A673 (cell line): Measurements from ENCODE around the gene ABHD6. TPM values are rescaled to one million over a fixed set of nuclear protein-coding genes. Genes with fewer than 3 reads are reported as not detected.

Experiments
- BruUV-seq: library from RNA; stranded (reverse); fragments of 400-500 nt; replicated peaks from 2 replicates; lab custom pipeline; 2021; lab: Mats Ljungman, UMichigan
- CTCF ChIA-PET: fragments of 300-600 bp; sonication (Branson Sonifier 250); formaldehyde crosslinking; loops from one replicate; lab custom pipeline; 2022; ENCODE audit warnings: antibody characterized with exemption; lab: Charles Lee
- POLR2A ChIA-PET: fragments of 300-600 bp; sonication (Branson Sonifier 250); formaldehyde crosslinking; loops from one replicate; lab custom pipeline; 2022; ENCODE audit warnings: antibody characterized with exemption; ENCODE audit not compliant: low non-redundant PET; lab: Charles Lee
- DNase-seq: peaks from one replicate; pipeline ENCODE4 v3.0.0-alpha.2; 2015; ENCODE audit warnings: low spot score
- H3K27ac ChIP-seq: fragments of 200-600 bp; sonication (generic); 2 replicates; pipeline ENCODE4 v1.5.1; 2016; ENCODE audit warnings: mixed run types, low read depth, mild to moderate bottlenecking, mixed read lengths, antibody characterized with exemption, low read length; ENCODE audit not compliant: poor library complexity, severe bottlenecking
- H3K27me3 ChIP-seq: fragments of 200-600 bp; sonication (generic); replicated peaks from 2 replicates; pipeline ENCODE4 v1.6.1; 2017; ENCODE audit warnings: mixed run types, low read depth, mild to moderate bottlenecking, mixed read lengths, antibody characterized with exemption, low read length; ENCODE audit not compliant: insufficient read depth, poor library complexity
- H3K36me3 ChIP-seq: fragments of 200-600 bp; sonication (generic); 2 replicates; pipeline ENCODE4 v1.6.1; 2016; ENCODE audit warnings: mixed run types, mild to moderate bottlenecking, mixed read lengths, antibody characterized with exemption, low read length; ENCODE audit not compliant: insufficient read depth, poor library complexity, severe bottlenecking
- H3K4me1 ChIP-seq: fragments of 200-600 bp; sonication (generic); 2 replicates; pipeline ENCODE4 v1.6.1; 2017; ENCODE audit warnings: mixed run types, mild to moderate bottlenecking, mixed read lengths, antibody characterized with exemption, low read length; ENCODE audit not compliant: insufficient read depth, poor library complexity, severe bottlenecking
- H3K4me3 ChIP-seq: fragments of 200-600 bp; sonication (generic); 2 replicates; pipeline ENCODE4 v1.5.1; 2016; ENCODE audit warnings: low read depth, mixed run types, mild to moderate bottlenecking, mixed read lengths, low read length; ENCODE audit not compliant: poor library complexity, severe bottlenecking
- H3K9me3 ChIP-seq: fragments of 200-600 bp; sonication (generic); 2 replicates; pipeline ENCODE4 v1.6.1; 2016; ENCODE audit warnings: mixed run types, low read depth, mild to moderate bottlenecking, mixed read lengths, antibody characterized with exemption, low read length; ENCODE audit not compliant: poor library complexity, severe bottlenecking
- EZH2 ChIP-seq: fragments of 200-600 bp; sonication (generic); IDR thresholded peaks from 2 replicates; pipeline ENCODE4 v1.6.1; 2017; ENCODE audit warnings: borderline replicate concordance, low read depth, mild to moderate bottlenecking, mixed read lengths, antibody characterized with exemption, low read length; ENCODE audit not compliant: poor library complexity, severe bottlenecking
- intact Hi-C: fragments of 100-400 bp; cut with micrococcal nuclease; formaldehyde crosslinking; loops from one replicate; pipeline ENCODE4 v1.10.0; 2022; ENCODE audit not compliant: unreplicated experiment
- total RNA-seq: library from RNA; stranded (reverse); gene quantifications from 2 replicates; pipeline ENCODE4 v1.2.3, GENCODE V29; 2021
- TF ChIP-seq, protein P1 (sequence below): fragments of 300-800, 200-600 bp; sonication (generic); conservative IDR thresholded peaks from 2 replicates; pipeline ENCODE4 v1.5.1; 2017; ENCODE audit warnings: low read depth, mild to moderate bottlenecking, antibody characterized with exemption, low read length, moderate library complexity, mixed read lengths

ABHD6 gene
- total RNA-seq, 1 experiment from 2014 or later = 155 TPM

DNA sequence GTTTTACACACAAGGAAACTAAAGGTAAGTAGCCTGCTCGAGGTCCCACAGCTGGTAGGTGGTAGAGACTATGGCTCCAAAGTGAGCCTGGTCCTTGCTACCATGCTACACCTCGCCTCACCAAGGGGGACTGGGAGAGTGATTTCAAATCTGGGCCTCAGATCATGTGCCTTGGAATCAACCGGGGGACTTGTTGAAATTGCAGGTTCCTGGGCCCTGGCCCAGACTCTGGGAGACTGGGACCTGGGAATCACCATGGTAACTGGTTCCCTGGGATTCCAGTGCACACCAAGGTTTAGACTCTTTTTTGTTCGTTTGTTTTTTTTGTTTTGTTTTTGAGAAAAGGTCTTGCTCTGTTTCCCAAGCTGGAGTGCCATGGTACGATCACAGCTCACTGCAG lies 47.9 kb upstream of the ABHD6 start:
- Histone ChIP-seq H3K4me3 (no peak overlapping the region), H3K9me3 (no peaks in the 10 kb centered on the region), H3K27me3 (no peaks in the 10 kb centered on the region), H3K4me1 (peaks cover 6% of the 10 kb centered on the region), H3K27ac (no peak overlapping the region), H3K36me3 (no peaks in the 10 kb centered on the region)
- intact Hi-C loops = loop anchor here (5.0 kb wide), 1 partner anchor 223 kb away; no protein-coding TSS in a partner anchor
- BruUV-seq = no TSS peak
- ChIA-PET POLR2A (no interaction called here), CTCF (no interaction called here)
- TF ChIP-seq, protein P1, sequence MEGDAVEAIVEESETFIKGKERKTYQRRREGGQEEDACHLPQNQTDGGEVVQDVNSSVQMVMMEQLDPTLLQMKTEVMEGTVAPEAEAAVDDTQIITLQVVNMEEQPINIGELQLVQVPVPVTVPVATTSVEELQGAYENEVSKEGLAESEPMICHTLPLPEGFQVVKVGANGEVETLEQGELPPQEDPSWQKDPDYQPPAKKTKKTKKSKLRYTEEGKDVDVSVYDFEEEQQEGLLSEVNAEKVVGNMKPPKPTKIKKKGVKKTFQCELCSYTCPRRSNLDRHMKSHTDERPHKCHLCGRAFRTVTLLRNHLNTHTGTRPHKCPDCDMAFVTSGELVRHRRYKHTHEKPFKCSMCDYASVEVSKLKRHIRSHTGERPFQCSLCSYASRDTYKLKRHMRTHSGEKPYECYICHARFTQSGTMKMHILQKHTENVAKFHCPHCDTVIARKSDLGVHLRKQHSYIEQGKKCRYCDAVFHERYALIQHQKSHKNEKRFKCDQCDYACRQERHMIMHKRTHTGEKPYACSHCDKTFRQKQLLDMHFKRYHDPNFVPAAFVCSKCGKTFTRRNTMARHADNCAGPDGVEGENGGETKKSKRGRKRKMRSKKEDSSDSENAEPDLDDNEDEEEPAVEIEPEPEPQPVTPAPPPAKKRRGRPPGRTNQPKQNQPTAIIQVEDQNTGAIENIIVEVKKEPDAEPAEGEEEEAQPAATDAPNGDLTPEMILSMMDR = no peak
- no peak for TF ChIP-seq EZH2
- no peak for DNase-seq

DNA sequence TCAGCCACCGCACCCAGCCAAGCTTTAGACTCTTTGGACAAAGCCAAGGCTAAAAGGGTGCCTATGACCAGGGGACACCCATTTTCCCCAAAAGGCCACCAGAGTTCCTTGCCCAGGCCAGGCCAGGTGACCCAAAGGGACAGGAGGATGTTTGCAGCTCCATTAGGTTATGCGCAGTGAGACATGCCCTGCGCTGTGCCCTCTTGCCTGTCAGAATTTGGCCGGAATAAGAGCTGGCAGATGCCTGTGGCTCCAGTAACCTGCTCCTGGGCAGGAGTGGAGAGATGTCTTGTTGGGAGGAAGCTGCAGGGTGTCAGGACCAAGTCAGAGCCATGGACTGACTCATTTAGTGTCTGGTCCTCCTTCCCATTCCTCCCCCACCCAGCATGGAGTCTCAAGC lies 47.3 kb upstream of the ABHD6 start:
- Histone ChIP-seq H3K4me1 (peaks cover 6% of the 10 kb centered on the region), H3K27me3 (no peaks in the 10 kb centered on the region), H3K4me3 (no peak overlapping the region), H3K36me3 (no peaks in the 10 kb centered on the region), H3K27ac (no peak overlapping the region), H3K9me3 (no peaks in the 10 kb centered on the region)
- no TSS peak for BruUV-seq
- no peak for TF ChIP-seq EZH2
- TF ChIP-seq, protein P1 = no peak
- ChIA-PET POLR2A (no interaction called here), CTCF (no interaction called here)
- no peak for DNase-seq
- intact Hi-C loops = no loop called here

DNA sequence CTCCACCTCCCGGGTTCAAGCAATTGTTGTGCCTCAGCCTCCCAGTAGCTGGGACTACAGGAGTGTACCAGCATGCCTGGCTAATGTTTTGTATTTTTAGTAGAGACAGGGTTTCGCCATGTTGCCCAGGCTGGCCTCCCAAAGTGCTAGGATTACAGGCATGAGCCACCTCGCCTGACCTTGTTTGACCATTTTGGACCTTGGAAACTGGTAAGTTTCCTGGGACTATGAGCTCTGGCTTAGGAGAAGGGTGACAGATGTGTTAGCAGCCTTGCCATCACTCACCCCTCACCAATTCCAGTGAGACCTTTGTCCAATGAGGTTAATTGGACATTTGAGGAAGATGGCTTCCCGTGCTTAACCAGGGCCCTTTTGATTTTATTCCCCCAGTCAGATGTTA lies 46.7 kb upstream of the ABHD6 start:
- intact Hi-C loops = no loop called here
- Histone ChIP-seq H3K9me3 (no peaks in the 10 kb centered on the region), H3K27ac (no peak overlapping the region), H3K4me3 (no peak overlapping the region), H3K4me1 (peaks cover 6% of the 10 kb centered on the region), H3K27me3 (no peaks in the 10 kb centered on the region), H3K36me3 (no peaks in the 10 kb centered on the region)
- CTCF ChIA-PET = no interaction called here
- POLR2A ChIA-PET = no interaction called here
- no peak for TF ChIP-seq EZH2
- TF ChIP-seq, protein P1 = no peak
- BruUV-seq = no TSS peak
- DNase-seq = no peak
